HUDEP-2 (cell line): ENCODE results near the gene NOA1.

Experiments
- DNase-seq, 76 experiments: peaks; one replicate each; lab custom pipeline; 2025; ENCODE audit not compliant: unreplicated experiment in 76 of 76; lab: John Stamatoyannopoulos, UW

Gene NOA1

GRCh38 chr4:56977321-56978012, at the start of gene NOA1:
NOA1 (minus strand) TSS chr4:56977606; CDS start chr4:56977585, 21 bp downstream.
- DNase-seq = peak; percentile 54 to 98 (median 93)

DNA sequence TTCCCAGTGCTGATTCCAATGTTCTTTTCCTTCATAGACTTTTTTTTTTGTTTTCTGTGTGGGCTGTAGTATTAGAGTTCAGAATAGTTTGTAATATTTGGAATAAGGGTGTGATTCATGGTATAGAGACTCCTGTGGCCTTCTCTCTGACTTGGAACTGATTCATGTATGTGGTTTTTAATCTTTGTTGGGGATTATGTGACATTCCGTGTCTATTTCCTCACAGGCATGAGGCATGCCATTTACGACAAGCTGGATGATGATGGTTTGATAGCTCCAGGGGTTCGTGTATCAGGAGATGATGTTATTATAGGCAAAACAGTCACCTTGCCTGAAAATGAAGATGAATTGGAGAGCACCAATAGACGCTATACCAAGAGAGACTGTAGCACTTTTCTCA, 45.7 kb upstream of the NOA1 start:
- no peak for DNase-seq

GRCh38 chr4:57020467-57021101, 43.2 kb upstream of the NOA1 start:
- DNase-seq = no peak

DNA sequence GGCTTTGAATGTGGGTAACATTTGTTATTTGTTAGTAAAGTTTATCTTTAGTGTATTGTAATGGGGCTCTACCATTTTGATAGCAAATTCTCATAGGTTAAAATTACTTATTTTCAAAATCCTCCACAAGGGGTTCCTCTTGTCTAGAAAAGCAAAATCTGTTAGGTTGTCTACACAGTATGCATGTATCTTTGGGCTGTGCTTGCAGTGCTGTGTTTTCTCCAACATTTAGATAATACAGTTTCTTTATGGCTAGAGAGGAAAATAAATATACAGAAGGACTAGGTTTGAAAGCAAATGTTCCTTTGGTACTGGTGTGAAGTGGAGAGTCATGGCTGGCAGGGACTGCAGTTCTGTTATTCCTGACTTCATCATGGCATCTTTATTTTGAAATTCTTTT, 41.6 kb upstream of the NOA1 start:
- no peak for DNase-seq

DNA sequence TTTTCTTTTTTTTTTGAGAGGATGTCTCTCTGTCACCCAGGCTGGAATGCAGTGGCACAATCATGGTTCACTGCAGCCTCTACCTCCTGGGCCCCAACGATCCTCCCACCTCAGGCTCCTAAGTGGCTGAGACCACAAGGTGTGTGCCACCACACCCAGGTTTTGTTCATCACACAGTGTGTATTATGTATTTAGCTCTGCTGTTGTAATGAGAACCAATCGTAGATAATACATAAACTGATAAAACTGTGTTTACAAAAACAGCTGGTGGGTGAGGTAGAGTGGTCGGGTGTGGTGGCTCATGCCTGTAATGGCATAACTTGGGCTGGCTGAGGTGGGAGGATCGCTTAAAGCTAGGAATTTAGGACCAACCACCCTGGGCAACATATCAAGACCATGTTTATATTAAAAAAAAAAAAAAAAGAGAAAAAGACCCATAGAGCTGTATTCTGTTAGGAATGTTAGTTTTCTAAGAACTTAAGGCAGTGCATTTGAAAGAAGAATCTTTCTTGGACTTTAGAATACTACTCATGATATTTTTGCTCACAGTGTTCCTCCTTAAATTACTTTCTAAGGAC, 36.2 kb upstream of the NOA1 start:
- peak in 1 of 76 experiments; percentile 2 for DNase-seq

DNA sequence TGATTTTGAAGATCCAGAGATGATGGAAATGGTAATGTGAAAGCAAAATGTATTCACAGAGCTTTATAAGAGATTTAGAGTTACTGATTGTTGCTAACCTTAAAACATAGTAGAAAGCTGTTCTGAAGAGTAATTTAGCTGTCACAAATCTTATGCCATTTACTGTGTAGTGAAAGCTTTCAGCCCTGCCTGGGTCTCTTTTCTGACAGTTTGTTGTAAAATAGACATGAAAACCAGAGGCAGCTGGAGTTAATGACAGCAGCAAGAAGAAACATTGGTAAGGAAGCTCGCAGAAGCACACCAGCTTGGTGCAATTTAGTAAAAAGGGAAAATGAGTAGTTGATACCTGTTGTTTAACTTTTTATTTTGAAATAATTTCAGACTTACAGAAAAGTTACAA, 22.3 kb upstream of the NOA1 start:
- no peak for DNase-seq

DNA sequence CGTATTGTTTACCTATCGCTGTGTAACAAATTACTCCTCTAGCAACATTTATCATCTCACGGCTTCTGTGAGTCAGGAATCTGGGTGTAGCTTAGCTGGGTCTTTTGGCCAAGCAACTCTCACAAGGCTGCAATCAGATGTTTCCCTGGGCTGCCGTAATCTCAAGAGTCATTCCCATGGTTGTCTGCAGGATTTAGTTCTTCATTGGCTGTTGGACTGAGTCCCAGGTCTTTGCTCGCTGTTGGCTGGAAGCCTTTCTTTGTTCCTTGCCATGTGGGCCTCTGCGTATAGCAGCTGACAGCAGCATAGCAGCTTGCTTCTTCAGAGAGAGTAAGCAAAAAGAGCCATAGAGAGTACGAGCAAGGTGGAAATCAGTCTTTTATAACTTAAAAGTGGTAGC, 18.1 kb upstream of the NOA1 start:
- DNase-seq = peak in 1 of 76 experiments; percentile 1

DNA sequence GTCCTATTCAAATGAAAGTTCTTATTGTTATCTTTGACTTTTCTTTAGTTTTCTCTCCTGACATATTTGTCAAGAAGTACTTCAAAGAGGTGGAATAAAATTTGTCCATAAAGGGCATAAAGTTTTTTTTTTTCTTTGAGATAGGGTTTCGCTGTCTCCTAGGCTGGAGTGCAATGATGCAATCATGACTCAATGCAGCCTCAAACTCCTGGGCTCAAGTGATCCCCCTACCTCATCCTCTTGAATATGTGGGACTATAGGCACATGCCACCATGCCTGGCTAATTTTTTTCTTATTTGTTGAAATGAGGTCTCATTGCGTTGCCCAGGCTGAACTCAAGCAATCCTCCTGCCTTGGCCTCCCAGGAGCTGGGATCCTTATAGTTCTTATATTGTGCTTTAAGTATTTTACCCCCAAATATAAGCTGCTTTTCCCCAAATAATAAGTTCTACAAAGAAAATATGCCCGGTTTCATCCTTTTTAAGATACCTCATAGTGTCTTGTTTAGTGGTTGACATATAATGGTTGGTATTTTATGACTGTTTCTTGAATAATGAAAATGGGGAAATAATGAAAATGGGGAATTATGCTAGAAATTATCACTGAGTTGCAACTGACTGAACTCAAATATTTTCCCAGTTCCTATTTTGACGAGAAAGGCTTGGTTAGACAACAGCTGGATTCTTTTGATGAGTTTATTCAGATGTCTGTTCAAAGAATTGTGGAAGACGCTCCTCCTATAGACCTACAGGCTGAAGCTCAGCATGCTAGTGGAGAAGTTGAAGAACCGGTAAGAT, 12.9 kb upstream of the NOA1 start:
- DNase-seq = no peak

- no peak for DNase-seq
Observed at GRCh38 chr4:56986952-56987351, 9.5 kb upstream of the NOA1 start.

- no peak for DNase-seq
Observed at GRCh38 chr4:56986192-56986591, 8.8 kb upstream of the NOA1 start.

- peak in 11 of 76 experiments; percentile 2 to 32 (median 16) for DNase-seq
Observed at GRCh38 chr4:56981795-56982201, 4.4 kb upstream of the NOA1 start.

DNA sequence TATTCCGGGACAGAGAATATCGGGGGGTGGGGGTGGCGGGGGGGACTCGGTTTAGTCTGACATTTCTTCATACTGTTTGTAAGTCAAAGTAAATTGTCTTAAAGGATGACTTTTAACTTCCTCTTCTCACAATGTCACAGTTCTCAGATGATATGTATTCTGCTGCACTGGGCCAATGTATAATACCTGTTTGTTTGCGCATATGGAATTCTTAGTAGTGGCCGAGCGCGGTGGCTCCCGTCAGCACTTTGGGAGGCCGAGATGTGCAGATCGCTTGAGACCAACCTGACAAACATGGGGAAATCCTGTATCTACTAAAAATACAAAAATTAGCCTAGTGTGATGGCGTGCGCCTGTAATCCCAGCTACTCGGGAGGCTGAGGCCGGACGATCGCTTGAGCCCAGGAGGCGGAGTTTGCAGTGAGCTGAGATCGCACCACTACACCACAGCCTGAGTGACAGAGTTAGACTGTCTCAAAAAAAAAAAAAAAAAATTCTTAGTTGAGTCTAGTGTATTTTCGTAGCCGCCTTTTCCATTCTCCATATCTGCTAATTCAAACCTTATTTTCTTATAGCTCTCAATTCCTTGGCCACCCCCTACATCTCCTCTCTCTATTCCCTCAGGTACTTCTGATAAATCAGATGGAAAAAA, 2.1 kb upstream of the NOA1 start:
- peak in 44 of 76 experiments; percentile 1 to 50 (median 16) for DNase-seq

GRCh38 chr4:56978750-56979303, 1.4 kb upstream of the NOA1 start, which contains the start of gene POLR2B:
POLR2B (plus strand) TSS chr4:56978896; CDS start chr4:56978986, 90 bp downstream.
- DNase-seq = peak in 75 of 76 experiments; percentile 47 to 96 (median 91)

DNA sequence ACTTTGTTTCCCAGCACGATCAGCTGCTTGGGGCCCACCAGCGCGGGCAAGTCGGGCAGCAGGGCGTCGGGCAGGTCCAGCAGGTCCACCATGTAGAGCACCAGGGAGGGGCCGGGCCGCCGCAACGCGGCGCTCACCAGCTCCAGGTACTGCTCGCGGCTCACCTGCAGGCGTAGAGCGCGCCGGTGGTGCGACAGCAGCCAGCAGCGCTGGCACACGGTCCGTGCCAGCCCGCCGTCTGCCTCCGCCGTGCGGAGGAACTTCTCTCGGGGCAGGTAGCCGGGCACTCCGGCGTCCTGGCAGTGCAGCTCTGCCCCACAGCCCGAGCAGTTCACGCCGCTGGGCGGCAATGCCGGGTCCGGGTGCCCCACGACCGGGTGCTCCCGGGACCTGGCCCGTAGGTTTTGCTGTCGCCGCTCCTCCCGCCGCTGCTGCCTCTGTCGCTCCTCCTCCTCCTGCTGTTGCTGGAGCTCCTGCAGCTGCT, 527 bp downstream of the NOA1 start:
- DNase-seq = peak in 18 of 76 experiments; percentile 2 to 45 (median 30)

DNA sequence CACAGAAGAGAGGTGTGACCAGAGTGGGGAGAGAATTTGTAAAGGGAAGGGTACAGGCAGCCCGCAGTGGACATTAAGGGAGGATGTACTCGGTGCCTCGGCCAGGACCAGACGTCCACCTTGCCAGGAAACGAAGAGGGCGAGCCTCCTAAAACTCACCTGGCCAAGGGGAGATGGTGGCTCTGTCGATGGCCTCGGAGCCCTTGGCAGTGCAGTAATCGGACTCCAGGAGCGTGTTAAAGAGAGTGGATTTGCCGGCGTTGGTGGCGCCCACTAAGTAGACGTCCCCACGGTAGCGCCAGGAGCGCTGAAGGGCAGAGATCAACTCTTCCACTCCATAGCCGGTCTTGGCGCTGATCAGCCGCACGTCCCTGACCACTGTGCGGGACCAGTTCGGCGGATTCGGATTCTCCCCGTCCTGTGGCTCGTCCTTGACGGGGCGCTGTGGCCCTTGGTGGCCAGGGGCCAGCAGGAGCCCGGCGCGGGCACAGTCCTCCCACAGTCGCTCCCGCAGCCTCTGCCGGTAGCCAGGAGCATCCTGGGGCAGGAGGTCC, 1.0 kb downstream of the NOA1 start:
- peak in 6 of 76 experiments; percentile 6 to 38 (median 20) for DNase-seq

DNA sequence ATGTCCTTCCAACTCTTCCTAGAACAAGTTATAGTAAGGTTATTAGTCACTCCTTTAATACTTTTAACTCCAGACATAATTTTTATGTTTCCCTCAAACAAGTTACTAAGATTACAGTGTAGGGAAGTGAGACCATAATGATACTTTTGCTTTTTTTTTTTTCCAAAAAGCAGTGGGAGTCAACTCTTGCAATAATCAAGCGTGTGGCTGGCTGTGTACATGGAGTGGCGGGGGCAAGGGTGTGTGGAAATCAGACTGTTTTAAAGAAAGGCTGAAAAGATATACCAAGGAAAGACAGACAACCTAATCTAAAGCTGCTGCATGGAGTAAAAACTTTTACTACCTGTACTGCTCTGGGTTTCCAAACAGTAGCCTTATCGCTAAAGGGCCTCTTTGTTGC, 4.1 kb downstream of the NOA1 start:
- no peak for DNase-seq

DNA sequence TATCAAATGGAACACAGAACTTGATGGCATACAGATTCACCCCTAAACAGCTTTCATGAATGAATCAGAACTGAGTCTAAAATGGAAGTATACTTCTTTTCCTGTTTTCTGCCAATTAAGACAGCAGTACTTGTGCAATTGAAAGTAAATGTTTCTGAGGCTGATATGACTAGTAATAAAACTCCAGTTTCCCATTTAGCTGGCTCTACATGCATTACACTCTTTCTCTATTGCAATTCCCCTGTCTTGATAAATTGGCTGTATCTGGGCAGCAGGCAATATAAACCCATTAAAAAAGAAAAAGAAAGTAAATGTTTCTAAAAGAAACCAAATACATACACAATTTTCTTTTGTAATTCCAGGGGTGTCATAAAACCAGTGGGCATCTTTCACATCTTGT, 4.6 kb downstream of the NOA1 start:
- no peak for DNase-seq

DNA sequence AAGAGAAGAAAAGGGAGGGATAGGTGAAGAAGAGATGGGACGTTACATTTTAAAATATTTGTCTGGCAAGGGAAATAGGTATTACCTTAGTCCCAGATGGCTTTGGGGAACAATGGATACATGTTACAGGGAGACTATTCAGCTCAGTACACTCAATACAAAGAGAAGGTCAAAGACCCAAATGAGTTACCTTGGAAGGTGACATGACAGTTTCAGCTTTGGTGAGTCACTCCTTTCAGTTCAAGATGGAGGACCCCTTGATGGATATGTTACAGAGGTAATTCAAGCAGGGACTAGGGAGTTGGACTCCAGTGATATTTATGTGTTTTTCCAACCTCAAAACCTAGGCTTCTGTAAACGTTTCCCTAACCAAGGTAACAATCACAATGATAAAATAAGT, 5.0 kb downstream of the NOA1 start:
- no peak for DNase-seq

DNA sequence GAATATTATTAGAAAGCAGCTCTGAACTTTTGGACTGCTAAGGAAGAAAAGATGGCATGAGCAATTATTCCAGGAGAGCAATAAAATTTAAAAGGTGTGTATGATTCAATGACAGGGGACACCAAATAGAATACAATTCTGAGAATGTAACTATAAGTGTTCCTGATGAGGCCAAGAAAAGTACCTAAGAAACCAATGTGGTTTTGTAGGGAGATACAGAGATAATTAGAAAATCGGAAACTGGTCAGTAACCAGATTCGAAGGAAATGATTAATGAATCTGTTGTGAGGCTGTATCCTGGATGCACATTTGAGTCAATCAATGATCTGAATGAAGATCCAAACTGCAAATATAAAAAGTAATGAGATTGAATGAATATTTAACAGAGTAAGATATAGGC, 6.0 kb downstream of the NOA1 start:
- no peak for DNase-seq

- DNase-seq = no peak
Observed at GRCh38 chr4:56961107-56961500, 16.3 kb downstream of the NOA1 start.
